ENCODE data around the gene NTHL1. TPM values are rescaled to one million over a fixed set of nuclear protein-coding genes. Genes with fewer than 3 reads are reported as not detected.

NTHL1 gene
- polyA plus RNA-seq, 1 experiment = 10.7 TPM

- no peak overlapping the region for H3K4me3 ChIP-seq (ENCODE audit: low read depth, low read length)
- DNase-seq (ENCODE audit: low read depth, low spot score) = no peak
- H3K27me3 ChIP-seq (ENCODE audit: control insufficient read depth, insufficient read depth, low read length) = no peaks in the 10 kb centered on the region
- CTCF ChIA-PET = no interaction called here
- peaks cover 11% of the 10 kb centered on the region; the same call in 1 of the 2 replicates for H3K9me3 ChIP-seq (ENCODE audit: control insufficient read depth, insufficient read depth, low read length)
- no peak for TF ChIP-seq CTCF (IDR thresholded peaks at IDR 0.05; ENCODE audit: low read depth, low read length)
- H3K27ac ChIP-seq (ENCODE audit: low read depth, low read length) = no peak overlapping the region
- POLR2A ChIA-PET = interaction anchor here (1.0 kb wide), 1 partner anchor 65 kb away, joined by 3 read pairs; the partner anchor contains the start of gene TRAF7
Observed at GRCh38 chr16:2090481-2090776, 42.8 kb upstream of the NTHL1 start.

GRCh38 chr16:2089706-2090480, 42.3 kb upstream of the NTHL1 start:
- no peak for DNase-seq (ENCODE audit: low read depth, low spot score)
- ChIA-PET CTCF (no interaction called here), POLR2A (no interaction called here)
- H3K9me3 ChIP-seq (ENCODE audit: control insufficient read depth, insufficient read depth, low read length) = peaks cover 11% of the 10 kb centered on the region; the same call in 1 of the 2 replicates
- H3K27ac ChIP-seq (ENCODE audit: low read depth, low read length) = no peak overlapping the region
- H3K27me3 ChIP-seq (ENCODE audit: control insufficient read depth, insufficient read depth, low read length) = no peaks in the 10 kb centered on the region
- TF ChIP-seq CTCF (IDR thresholded peaks at IDR 0.05; ENCODE audit: low read depth, low read length) = no peak
- H3K4me3 ChIP-seq (ENCODE audit: low read depth, low read length) = no peak overlapping the region

- Histone ChIP-seq H3K9me3 (ENCODE audit: control insufficient read depth, insufficient read depth, low read length) (peaks cover 11% of the 10 kb centered on the region; the same call in 1 of the 2 replicates), H3K27me3 (ENCODE audit: control insufficient read depth, insufficient read depth, low read length) (no peaks in the 10 kb centered on the region), H3K4me3 (ENCODE audit: low read depth, low read length) (no peak overlapping the region), H3K27ac (ENCODE audit: low read depth, low read length) (no peak overlapping the region)
- ChIA-PET CTCF (interaction anchor here (0.6 kb wide), 1 partner anchor 52 kb away, joined by 3 read pairs; no protein-coding TSS in a partner anchor), POLR2A (interaction anchor here (0.6 kb wide), 2 partner anchors 21 to 158 kb away, joined by 3 to 4 read pairs; no protein-coding TSS in a partner anchor)
- DNase-seq (ENCODE audit: low read depth, low spot score) = no peak
- TF ChIP-seq CTCF (IDR thresholded peaks at IDR 0.05; ENCODE audit: low read depth, low read length) = no peak
Observed at GRCh38 chr16:2088759-2089358, 41.2 kb upstream of the NTHL1 start.

DNA sequence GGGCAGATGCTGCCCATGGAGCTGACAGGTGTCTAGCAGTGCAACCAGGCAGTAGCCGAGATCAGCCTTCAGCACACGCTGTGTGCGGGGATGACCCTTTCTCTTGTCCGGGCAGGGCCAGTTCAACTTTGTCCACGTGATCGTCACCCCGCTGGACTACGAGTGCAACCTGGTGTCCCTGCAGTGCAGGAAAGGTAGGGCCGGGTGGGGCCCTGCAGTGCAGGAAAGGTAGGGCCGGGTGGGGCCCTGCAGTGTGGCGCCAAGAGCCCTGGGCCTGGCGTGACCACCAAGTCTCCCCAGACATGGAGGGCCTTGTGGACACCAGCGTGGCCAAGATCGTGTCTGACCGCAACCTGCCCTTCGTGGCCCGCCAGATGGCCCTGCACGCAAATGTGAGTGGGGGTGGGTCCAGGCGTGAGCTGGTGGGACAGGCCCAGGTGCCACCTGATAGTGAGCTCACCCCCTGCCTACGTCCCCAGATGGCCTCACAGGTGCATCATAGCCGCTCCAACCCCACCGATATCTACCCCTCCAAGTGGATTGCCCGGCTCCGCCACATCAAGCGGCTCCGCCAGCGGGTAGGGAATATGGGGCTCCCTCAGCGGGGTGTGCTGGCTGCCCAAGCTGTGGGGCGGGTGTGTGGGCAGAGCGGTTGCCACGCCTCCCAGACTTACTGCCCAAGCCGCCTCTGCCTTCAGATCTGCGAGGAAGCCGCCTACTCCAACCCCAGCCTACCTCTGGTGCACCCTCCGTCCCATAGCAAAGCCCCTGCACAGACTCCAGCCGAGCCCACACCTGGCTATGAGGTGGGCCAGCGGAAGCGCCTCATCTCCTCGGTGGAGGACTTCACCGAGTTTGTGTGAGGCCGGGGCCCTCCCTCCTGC, 40.4 kb upstream of the NTHL1 start:
- H3K9me3 ChIP-seq (ENCODE audit: control insufficient read depth, insufficient read depth, low read length) = peaks cover 11% of the 10 kb centered on the region; the same call in 1 of the 2 replicates
- ChIA-PET CTCF (no interaction called here), POLR2A (interaction anchor here (0.6 kb wide), 2 partner anchors 21 to 159 kb away, joined by 3 to 4 read pairs; no protein-coding TSS in a partner anchor)
- no peak overlapping the region for H3K27ac ChIP-seq (ENCODE audit: low read depth, low read length)
- H3K4me3 ChIP-seq (ENCODE audit: low read depth, low read length) = no peak overlapping the region
- H3K27me3 ChIP-seq (ENCODE audit: control insufficient read depth, insufficient read depth, low read length) = no peaks in the 10 kb centered on the region
- TF ChIP-seq CTCF (IDR thresholded peaks at IDR 0.05; ENCODE audit: low read depth, low read length) = no peak
- no peak for DNase-seq (ENCODE audit: low read depth, low spot score)
